Measurements from ENCODE around the gene C6orf47. TPM values are rescaled to one million over a fixed set of nuclear protein-coding genes. Genes with fewer than 3 reads are reported as not detected.

The C6orf47 gene
- total and polyA plus RNA-seq, 2 of the 13 experiments (the other 11 are each of a cell fraction or from before 2014, with no cell fraction given), result 1.7 to 18.1 TPM

GRCh38 chr6:31664790-31665500 is 4.4 kb upstream of the C6orf47 start, which contains the start of gene GPANK1 (continued):
- TF ChIP-seq ZNF644 (CRISPR knock-in tag; IDR thresholded peaks at IDR 0.05; ENCODE audit: low read depth), result no peak
- 0 out of 2 replicates have a peak, but pooled peaks have one; percentile 66 for TF ChIP-seq ZNF331 (CRISPR knock-in tag; IDR thresholded peaks at IDR 0.05)
- TF ChIP-seq ZNF547 (CRISPR knock-in tag; IDR thresholded peaks at IDR 0.05), result peak; percentile 88
- TF ChIP-seq MBD4 (IDR thresholded peaks at IDR 0.05; ENCODE audit: borderline replicate concordance, low read length), result no peak
- TF ChIP-seq SAFB2 (CRISPR knock-in tag; IDR thresholded peaks at IDR 0.05; ENCODE audit: borderline replicate concordance, low read depth), result peak; percentile 72
- TF ChIP-seq STAG1 (CRISPR knock-in tag; IDR thresholded peaks at IDR 0.05), result 0 out of 2 replicates have a peak, but pooled peaks have one; percentile 11
- TF ChIP-seq SMAD1 (CRISPR knock-in tag; IDR thresholded peaks at IDR 0.05; ENCODE audit: borderline replicate concordance, low read depth), result no peak
- TF ChIP-seq CENPX (CRISPR knock-in tag; IDR thresholded peaks at IDR 0.05), result no peak
- TF ChIP-seq ZBTB46 (CRISPR knock-in tag; IDR thresholded peaks at IDR 0.05; ENCODE audit: borderline replicate concordance), result no peak
- TF ChIP-seq TSC22D2 (CRISPR knock-in tag; IDR thresholded peaks at IDR 0.05; ENCODE audit: borderline replicate concordance), result no peak
- TF ChIP-seq PRMT3 (CRISPR knock-in tag; IDR thresholded peaks at IDR 0.05; ENCODE audit: borderline replicate concordance, low read depth), result no peak; the same call in none of the 2 replicates
- no peak for TF ChIP-seq SALL2 (CRISPR knock-in tag; IDR thresholded peaks at IDR 0.05)
- TF ChIP-seq CBX5 (CRISPR knock-in tag; IDR thresholded peaks at IDR 0.05; ENCODE audit: borderline replicate concordance), result peak; percentile 38; the same call in 1 of the 2 replicates
- TF ChIP-seq ZNF17 (CRISPR knock-in tag; IDR thresholded peaks at IDR 0.05), result no peak
- no peak; the same call in 1 of the 2 replicates for TF ChIP-seq DR1 (CRISPR knock-in tag; IDR thresholded peaks at IDR 0.05)
- peak; percentile 94 for TF ChIP-seq ZNF274 (CRISPR knock-in tag; IDR thresholded peaks at IDR 0.05)
- no peak for TF ChIP-seq ZNF775 (CRISPR knock-in tag; IDR thresholded peaks at IDR 0.05; ENCODE audit: borderline replicate concordance)
- TF ChIP-seq TEAD3 (CRISPR knock-in tag; optimal IDR thresholded peaks at IDR 0.05; ENCODE audit: borderline replicate concordance), result peak; percentile 50
- TF ChIP-seq HOXD1 (CRISPR knock-in tag; IDR thresholded peaks at IDR 0.05), result peak; percentile 81; the same call in 1 of the 2 replicates
- TF ChIP-seq SNAPC4 (CRISPR knock-in tag; IDR thresholded peaks at IDR 0.05), result peak; percentile 99
- peak; percentile 79; the same call in 1 of the 2 replicates for TF ChIP-seq ARHGAP35 (CRISPR knock-in tag; IDR thresholded peaks at IDR 0.05; ENCODE audit: borderline replicate concordance)
- TF ChIP-seq ZNF30 (CRISPR knock-in tag; IDR thresholded peaks at IDR 0.05), result 0 out of 2 replicates have a peak, but pooled peaks have one; percentile 47

Measured in HepG2 (cell line).